Skeletal muscle tissue (tissue), 5 donors: ENCODE measurements around the gene GNG4. TPM values are rescaled to one million over a fixed set of nuclear protein-coding genes. Genes with fewer than 3 reads are reported as not detected.
A peak's percentile ranks its signal among the peaks of the same experiment; 100 is the strongest.

Experiments used
- H3K27ac ChIP-seq: one replicate; pipeline ENCODE4 v1.7.0; 2013; ENCODE audit warnings: mild to moderate bottlenecking, low read depth, low read length, inconsistent platforms
- H3K27me3 ChIP-seq, 3 donors: one replicate each; pipeline ENCODE4 v1.7.0; 2013; ENCODE audit warnings: low read length in 3 of 3; ENCODE audit not compliant: control insufficient read depth in 3 of 3, insufficient read depth in 3 of 3
- H3K36me3 ChIP-seq, 3 donors: one replicate each; pipeline ENCODE4 v1.7.0; 2013; ENCODE audit warnings: low read length in 3 of 3; ENCODE audit not compliant: control insufficient read depth in 3 of 3, insufficient read depth in 3 of 3
- H3K4me1 ChIP-seq, 3 donors: one replicate each; pipeline ENCODE4 v1.7.0; 2013; ENCODE audit warnings: low read length in 3 of 3, mild to moderate bottlenecking in 3 of 3; ENCODE audit not compliant: control insufficient read depth in 3 of 3, insufficient read depth in 3 of 3
- H3K4me3 ChIP-seq, 3 donors: one replicate each; pipeline ENCODE4 v1.7.0; 2013; ENCODE audit warnings: low read length in 3 of 3
- H3K9ac ChIP-seq, 3 donors: one replicate each; pipeline ENCODE4 v1.7.0; 2013; ENCODE audit warnings: low read length in 3 of 3, mild to moderate bottlenecking in 3 of 3, moderate library complexity in 2 of 3, low read depth in 1 of 3
- H3K9me3 ChIP-seq, 3 donors: one replicate each; pipeline ENCODE4 v1.7.0; 2013; ENCODE audit warnings: low read length in 3 of 3; ENCODE audit not compliant: control insufficient read depth in 3 of 3
- small RNA-seq: library from RNA; depleted of rRNA; stranded (forward); fragments of <200 nt; gene quantifications from one replicate; pipeline ENCODE3, GENCODE V24; 2014
- total RNA-seq: library from RNA; depleted of rRNA; stranded (reverse); fragments of >200 nt; gene quantifications from one replicate; pipeline ENCODE4 v1.2.3, GENCODE V29; 2014
- donor health status: Osteomylitis.

GNG4 gene
- total RNA-seq, 1 donor from 2014 or later: 1.0 TPM

- Histone ChIP-seq H3K27ac (peak overlapping the region; percentile 99), H3K9ac (peak overlapping the region; percentile 77 to 89 (median 79)), H3K27me3 (no peaks in the 10 kb centered on the region), H3K4me3 (peak overlapping the region; percentile 68 to 90 (median 69)), H3K9me3 (no peaks in the 10 kb centered on the region), H3K4me1 (peaks cover 10 to 21% (median 13%) of the 10 kb centered on the region in 3 donors), H3K36me3 (no peaks in the 10 kb centered on the region)
These were observed 146.8 kb downstream of the GNG4 start for GRCh38 chr1:235502601-235503402.

- no peaks in the 10 kb centered on the region for H3K36me3 ChIP-seq
- no peaks in the 10 kb centered on the region for H3K27me3 ChIP-seq
- H3K9ac ChIP-seq: peak overlapping the region in 1 of 3 donors; percentile 24
- H3K4me1 ChIP-seq: peaks cover 12 to 27% (median 13%) of the 10 kb centered on the region in 3 donors
- no peaks in the 10 kb centered on the region for H3K9me3 ChIP-seq
- H3K27ac ChIP-seq: peak overlapping the region; percentile 99
- peak overlapping the region in 1 of 3 donors; percentile 27 for H3K4me3 ChIP-seq
These were observed 148.5 kb downstream of the GNG4 start for GRCh38 chr1:235500971-235501540.

Small RNA genes lying within 50 kb of the gene (small RNA-seq; reads per million reads assigned to genes)
- not detected for gene MTCO3P46
- gene MTND4LP21: not detected

Other genes starting within 250 kb of the GNG4 start
- gene B3GALNT2, start 145.3 kb downstream of the GNG4 start, total RNA-seq: 48.5 TPM
- gene LYST, start 217.1 kb upstream of the GNG4 start, total RNA-seq: 24.5 TPM